Embryonic facial prominence (tissue), 1 donor: ENCODE measurements around the gene PARVB.

Source experiments
- DNase-seq: peaks from one replicate; pipeline ENCODE4 v3.0.0-alpha.2; 2016; ENCODE audit errors: extremely low spot score

Gene PARVB

DNA sequence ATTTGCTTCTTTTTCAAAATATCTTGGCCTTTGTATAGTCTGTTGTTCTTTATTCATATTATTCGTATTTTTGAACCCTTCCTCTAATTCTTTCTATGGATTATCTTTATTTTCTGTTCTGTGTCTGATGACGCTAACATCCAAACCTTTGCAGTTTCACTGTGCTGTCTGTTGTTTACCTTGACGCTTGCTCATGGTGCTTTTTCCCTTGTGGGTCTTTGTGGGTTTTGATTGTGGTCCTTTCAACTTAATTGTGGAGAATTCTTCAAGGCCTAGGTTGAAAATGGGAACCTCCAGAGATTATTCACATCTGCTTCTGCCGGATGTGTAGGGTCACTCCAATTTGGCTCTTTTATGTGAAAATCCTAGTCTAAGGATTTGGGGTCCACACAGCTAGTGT, 191.2 kb downstream of the PARVB start:
- DNase-seq, result no peak

DNA sequence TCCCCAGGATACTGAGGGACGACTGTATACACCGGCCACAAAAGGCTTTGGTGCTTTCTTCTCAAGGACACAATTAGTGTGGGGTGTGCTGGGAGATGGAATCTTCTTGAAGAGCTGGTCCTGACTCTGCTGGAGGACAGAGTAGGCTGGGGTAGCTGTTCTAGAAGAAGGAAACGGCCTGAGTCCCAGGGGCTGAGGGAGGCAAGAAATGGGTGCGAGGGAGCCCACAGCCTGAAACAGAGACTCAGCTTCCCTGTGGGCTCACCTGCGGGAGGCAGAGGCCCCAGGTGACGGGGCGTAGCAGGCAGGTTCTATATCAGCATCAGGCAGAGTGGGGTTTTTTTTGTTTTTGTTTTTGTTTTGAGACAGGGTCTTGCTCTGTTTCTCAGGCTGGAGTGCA, 193.2 kb downstream of the PARVB start:
- DNase-seq, result no peak

DNA sequence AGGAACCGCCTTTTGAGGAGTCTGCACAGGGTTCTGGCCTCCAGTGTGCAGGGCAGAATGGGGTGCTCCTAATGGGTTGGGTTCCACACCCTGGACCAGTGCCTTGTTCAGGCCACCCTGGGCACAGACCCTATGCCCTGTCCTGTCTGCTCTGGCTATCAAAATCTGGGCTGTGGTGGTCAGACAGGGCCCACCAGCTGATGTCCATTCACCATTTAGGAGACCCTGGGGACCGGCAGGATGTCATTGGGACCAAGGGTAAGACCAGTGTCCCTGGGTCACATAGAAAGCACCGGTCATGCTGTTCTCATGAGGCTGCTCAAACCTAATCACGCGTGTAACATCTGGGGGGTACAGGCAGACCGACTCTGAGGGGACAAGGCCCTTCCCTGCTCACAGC, 194.0 kb downstream of the PARVB start:
- no peak for DNase-seq

DNA sequence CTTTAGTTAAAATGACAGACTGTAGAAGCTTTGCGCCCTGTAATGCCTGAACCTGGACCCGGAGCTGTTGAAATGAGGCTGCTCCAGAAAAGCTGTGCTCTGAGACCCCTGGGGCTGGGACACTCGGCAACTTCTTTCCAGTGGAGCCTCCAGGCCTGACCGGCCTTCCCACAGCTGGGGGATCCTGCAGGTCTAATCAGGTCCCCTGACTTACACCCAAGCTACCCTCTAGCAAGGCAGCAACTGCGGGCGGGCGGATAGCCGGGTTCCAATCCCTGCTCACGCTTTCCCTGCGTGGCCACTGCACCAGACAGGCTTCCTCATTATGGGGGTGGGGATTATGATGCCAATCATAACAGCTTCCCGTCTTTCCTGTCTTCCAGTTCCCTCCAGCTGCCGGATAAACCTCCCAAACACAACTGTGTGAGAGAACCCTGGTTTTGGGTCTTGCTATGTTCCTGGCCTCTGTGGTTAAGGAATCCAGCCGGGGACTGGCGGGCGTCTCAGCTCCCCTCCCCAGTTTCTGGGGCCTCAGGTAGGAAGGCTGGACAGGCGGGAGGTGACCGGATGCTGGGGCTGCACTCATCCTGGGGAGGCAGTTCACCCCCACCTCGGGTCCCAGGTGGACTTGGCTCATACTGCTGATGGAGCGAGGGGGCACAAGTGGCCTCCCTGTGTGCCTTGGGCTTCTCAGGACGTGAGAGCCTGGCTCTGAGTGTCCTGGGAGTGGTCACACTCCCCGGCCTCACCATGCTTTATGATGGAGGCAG, 195.2 kb downstream of the PARVB start:
- DNase-seq, result no peak

DNA sequence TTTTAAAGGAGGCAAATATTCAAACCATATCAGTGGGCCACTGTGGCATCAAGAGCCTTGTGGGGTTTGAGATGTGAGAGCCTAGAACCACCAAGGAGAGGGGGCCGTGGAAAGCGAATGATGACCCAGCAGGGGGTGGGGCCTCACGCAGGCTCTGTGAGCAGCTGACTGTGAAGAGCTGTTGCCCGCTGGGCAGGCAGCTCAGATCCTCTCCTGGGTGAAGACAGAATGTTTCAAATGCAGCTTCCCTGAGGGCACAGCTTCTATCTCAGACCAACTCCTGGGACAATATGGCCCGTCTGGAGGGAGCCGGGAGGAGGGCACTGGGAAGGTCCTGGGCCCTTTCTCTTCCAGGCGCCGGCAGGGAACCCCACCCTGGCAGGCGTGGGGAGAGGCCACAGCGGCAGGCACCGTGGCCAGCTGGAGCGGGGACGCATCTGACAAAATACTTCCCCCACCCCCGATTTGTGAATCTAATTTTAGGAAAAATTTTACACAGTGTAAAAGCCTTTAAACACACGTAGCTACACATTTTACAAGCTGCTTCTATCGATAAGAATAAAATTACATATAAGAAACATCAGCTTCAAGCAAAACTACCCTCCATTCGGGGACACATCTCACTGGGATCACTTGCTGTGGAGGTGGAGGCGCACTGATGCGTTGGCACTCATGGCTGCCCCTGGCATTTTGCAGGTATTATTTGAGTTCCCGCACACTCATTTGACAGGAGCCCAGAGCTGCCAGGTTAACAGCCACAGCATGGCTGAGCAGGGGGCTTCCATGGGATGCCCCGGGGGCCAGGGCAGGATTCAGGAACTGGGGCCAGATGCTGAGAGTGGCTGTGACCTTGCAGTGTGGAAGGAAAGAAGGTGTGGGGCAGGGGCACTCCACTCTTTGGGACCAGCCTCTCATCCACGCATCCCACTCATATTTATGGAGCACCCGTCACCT, 196.9 kb downstream of the PARVB start:
- DNase-seq, result no peak

DNA sequence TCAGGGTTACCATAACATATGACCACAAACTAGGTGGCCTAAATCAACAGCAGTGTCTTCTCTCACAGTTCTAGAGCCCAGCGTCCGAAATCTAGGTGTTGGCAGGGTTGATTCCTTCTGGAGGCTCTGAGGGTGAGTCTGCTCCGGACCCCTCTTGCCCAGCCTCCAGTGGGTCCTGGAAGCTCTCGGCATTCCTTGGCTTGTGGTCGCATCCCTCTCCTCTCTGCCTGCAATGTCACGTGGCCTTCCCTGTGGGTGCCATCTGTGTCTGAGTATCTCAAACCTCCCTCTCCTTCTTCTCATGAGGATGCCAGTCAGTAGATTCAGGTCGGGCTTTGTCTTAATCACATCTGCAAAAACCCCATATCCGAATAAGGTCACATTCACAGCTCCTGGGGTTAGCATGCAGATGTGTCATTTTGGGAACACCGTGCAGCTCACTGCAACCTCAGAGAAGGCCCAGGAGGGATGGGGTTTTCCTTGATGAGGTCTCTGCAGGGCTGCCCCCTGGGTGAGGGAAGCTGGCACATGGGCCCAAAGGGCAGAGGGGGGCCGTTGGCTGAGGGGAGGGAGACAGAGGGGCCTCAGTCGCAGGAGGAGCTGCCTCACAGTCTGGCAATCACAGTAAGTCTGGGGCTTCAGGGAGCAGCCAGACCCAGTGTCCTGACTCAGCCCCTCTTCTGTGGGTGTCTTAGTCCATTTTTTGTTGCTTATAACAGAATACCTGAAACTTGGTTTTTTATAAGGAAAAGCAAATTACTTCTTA, 197.8 kb downstream of the PARVB start:
- no peak for DNase-seq
